NCI-H146 (cell line): ENCODE measurements around the gene PWP2.
"Not testable (repeated sequence)": the region's sequence is repeated elsewhere in the genome, so short reads cannot be mapped to it uniquely, and the experiment has no call there.

Source experiments
- DNase-seq: peaks from one replicate; lab custom pipeline; 2025; lab: John Stamatoyannopoulos, UW

The PWP2 gene

GRCh38 chr21:44138039-44138438, 30.8 kb downstream of the PWP2 start:
- DNase-seq = not testable (repeated sequence)

GRCh38 chr21:44139787-44140551, 32.8 kb downstream of the PWP2 start:
- DNase-seq = not testable (repeated sequence)

GRCh38 chr21:44140552-44140932, 33.3 kb downstream of the PWP2 start:
- not testable (repeated sequence) for DNase-seq

GRCh38 chr21:44142470-44142869, 35.3 kb downstream of the PWP2 start:
- DNase-seq = not testable (repeated sequence)

GRCh38 chr21:44143380-44143779, 36.2 kb downstream of the PWP2 start:
- not testable (repeated sequence) for DNase-seq

GRCh38 chr21:44143996-44144395, 36.8 kb downstream of the PWP2 start:
- DNase-seq = not testable (repeated sequence)

- DNase-seq = not testable (repeated sequence)
Measured at GRCh38 chr21:44144784-44145602, 37.8 kb downstream of the PWP2 start.

GRCh38 chr21:44145616-44146015, 38.4 kb downstream of the PWP2 start:
- not testable (repeated sequence) for DNase-seq

GRCh38 chr21:44147108-44147507, 39.9 kb downstream of the PWP2 start:
- not testable (repeated sequence) for DNase-seq

GRCh38 chr21:44150255-44150654, 43.1 kb downstream of the PWP2 start:
- DNase-seq = not testable (repeated sequence)

- not testable (repeated sequence) for DNase-seq
Measured at GRCh38 chr21:44153214-44153888, 46.2 kb downstream of the PWP2 start.

- DNase-seq = not testable (repeated sequence)
Measured at GRCh38 chr21:44153889-44154228, 46.7 kb downstream of the PWP2 start.

- DNase-seq = not testable (repeated sequence)
Measured at GRCh38 chr21:44154816-44155230, 47.6 kb downstream of the PWP2 start.

- not testable (repeated sequence) for DNase-seq
Measured at GRCh38 chr21:44155231-44155993, 48.2 kb downstream of the PWP2 start.

GRCh38 chr21:44155994-44156380, 48.8 kb downstream of the PWP2 start:
- DNase-seq = not testable (repeated sequence)

GRCh38 chr21:44157439-44158081, 50.4 kb downstream of the PWP2 start:
- DNase-seq = not testable (repeated sequence)

GRCh38 chr21:44158082-44158468, 50.9 kb downstream of the PWP2 start:
- DNase-seq = not testable (repeated sequence)

GRCh38 chr21:44159349-44160297, 52.4 kb downstream of the PWP2 start:
- DNase-seq = not testable (repeated sequence)

GRCh38 chr21:44160298-44160672, 53.1 kb downstream of the PWP2 start:
- DNase-seq = not testable (repeated sequence)

GRCh38 chr21:44160821-44161220, 53.6 kb downstream of the PWP2 start:
- not testable (repeated sequence) for DNase-seq
